ENCODE results near the gene YBEY. TPM values are rescaled to one million over a fixed set of nuclear protein-coding genes. Genes with fewer than 3 reads are reported as not detected.
"Not testable (repeated sequence)": the region's sequence is repeated elsewhere in the genome, so short reads cannot be mapped to it uniquely, and the experiment has no call there.

The YBEY gene
- total RNA-seq, 2 experiments from 2014 or later = 11.5 to 12.5 TPM

DNA sequence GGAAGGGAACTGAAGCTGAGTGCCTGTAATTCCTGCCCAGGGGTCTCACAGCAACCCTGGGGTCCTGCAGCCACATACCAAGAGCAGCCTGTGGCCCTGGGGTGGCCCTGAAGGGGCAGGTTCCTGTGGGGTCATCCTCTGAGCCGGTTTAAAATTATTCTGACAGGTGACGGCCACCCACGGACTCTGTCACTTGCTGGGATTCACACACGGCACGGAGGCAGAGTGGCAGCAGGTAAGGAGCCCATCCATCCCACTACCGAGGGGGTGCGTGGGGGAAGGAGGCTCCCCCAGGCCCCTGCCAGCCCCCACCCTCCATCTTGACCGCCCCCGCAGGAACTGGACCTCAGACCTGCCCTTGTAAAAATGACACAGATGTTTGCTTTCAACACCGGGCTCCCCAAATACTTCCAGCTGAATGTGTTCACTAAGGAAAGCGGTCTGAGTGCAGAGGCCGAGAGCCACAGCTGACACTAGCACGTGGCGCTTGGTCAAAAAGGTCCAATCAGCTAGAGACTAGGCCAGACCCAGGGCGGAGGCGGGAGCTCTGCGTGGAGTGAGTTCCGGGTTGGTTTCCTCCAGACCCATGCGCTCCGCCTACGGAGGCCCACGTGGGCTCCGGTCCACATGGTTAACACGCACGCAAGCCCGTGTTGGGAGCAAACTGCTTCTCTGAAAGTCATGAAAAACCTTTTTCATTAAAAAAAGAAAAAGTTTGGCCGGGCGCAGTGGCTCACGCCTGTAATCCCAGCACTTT, 10.0 kb downstream of the YBEY start:
- Mint-ChIP-seq H3K4me1 (peaks cover 19% of the 10 kb centered on the region), H3K27me3 (no peaks in the 10 kb centered on the region), H3K36me3 (ENCODE audit: low read depth) (peaks cover 35% of the 10 kb centered on the region), H3K9me3 (peaks cover 8% of the 10 kb centered on the region), H3K27ac (peak overlapping the region; percentile 69), H3K4me3 (peak overlapping the region; percentile 14)
- DNase-seq = peak; percentile 47
- ChIA-PET POLR2A (no interaction called here), CTCF (interaction anchor here (0.9 to 1.4 kb wide), 2 partner anchors 42 to 128 kb away, joined by 3 to 4 read pairs; no protein-coding TSS in a partner anchor)

DNA sequence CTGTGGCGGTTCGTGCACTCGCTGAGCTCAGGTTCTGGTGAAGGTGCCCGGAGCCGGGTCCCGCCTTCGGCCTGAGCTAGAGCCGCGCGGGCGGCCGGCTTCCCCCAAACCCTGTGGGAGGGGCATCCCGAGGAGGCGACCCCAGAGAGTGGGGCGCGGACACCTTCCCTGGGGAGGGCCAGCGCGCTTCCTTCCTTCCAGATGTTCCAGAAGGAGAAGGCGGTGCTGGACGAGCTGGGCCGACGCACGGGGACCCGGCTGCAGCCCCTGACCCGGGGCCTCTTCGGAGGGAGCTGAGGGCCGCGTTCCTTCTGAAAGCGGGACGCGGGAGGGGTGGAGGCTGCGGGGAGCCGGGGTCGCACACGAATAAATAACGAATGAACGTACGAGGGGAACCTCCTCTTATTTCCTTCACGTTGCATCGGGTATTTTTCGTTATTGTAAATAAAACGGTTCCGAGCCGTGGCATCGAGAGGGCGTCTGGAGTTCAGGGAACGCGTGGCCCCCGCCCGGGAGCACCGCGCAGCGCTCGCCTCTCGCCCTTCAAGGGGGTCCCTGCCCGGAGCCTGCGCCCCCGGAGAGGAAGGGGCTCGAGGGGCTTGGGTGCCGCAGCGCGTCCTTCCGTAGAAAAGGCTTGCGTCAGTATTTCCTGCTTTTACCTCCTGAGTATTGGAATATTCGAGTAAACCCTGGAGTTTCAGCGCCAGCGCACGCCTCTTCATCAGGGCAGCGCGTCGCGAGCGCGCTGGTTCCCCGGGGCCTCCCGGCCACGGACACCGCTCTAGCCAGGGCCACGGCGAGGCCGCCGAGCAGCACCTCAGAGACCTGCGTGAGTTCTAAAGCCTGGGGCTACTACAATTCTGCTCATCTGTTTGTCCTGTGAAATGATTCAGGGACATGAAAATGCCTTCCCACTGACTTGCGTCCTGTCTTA, 11.5 kb downstream of the YBEY start:
- Mint-ChIP-seq H3K9me3 (no peaks in the 10 kb centered on the region), H3K4me1 (peaks cover 14% of the 10 kb centered on the region), H3K27me3 (no peaks in the 10 kb centered on the region), H3K36me3 (ENCODE audit: low read depth) (peaks cover 27% of the 10 kb centered on the region), H3K27ac (no peak overlapping the region), H3K4me3 (peak overlapping the region; percentile 41)
- POLR2A ChIA-PET = no interaction called here
- no peak for DNase-seq
- CTCF ChIA-PET = interaction anchor here (0.5 to 1.4 kb wide), 3 partner anchors 29 to 154 kb away, joined by 3 to 4 read pairs (median 4); no protein-coding TSS in a partner anchor

DNA sequence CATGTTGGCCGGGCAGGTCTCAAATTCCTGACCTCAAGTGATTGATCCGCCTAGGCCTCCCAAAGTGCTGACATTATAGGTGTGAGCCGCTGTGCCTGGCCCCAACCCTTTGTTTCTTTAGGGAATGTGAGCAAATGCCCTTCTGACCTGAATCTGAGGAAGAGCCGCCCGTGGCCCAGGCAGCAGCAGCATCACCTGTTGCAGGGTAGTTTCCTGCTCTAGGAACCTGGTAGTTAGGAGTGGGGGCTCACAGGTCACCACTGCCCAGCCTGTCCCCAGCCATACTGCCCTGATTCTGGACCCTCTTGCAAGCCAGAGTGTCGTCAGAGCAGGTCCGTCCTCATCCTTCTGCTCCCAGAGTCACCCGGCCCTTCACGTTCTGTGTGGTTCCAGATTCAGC, 13.0 kb downstream of the YBEY start:
- no peaks in the 10 kb centered on the region for H3K27me3 Mint-ChIP-seq
- peaks cover 14% of the 10 kb centered on the region for H3K4me1 Mint-ChIP-seq
- ChIA-PET CTCF (no interaction called here), POLR2A (no interaction called here)
- H3K9me3 Mint-ChIP-seq = no peaks in the 10 kb centered on the region
- H3K27ac Mint-ChIP-seq = no peak overlapping the region
- no peak for DNase-seq
- no peak overlapping the region for H3K4me3 Mint-ChIP-seq
- peaks cover 34% of the 10 kb centered on the region for H3K36me3 Mint-ChIP-seq (ENCODE audit: low read depth)

DNA sequence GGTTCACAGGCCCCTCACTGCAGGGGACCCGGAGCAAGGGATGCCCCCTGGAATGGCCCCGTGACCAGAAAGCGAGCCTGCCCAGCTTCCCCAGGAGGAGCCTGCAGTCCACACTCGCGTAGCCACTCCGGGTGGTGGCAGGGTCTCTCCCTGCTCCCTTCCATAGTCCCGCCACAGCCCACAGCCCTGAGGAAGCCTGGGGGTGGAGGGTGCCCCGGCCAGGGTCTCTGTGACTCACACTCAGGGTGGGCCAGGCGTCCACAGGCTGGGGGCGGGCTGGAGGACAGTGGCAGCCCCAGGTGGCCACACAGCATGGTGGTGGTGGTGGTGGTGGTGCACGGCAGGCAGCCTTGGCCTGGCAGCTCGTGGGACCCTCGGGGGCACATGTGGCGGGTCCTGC, 15.6 kb downstream of the YBEY start:
- no peak overlapping the region for H3K27ac Mint-ChIP-seq
- no peaks in the 10 kb centered on the region for H3K9me3 Mint-ChIP-seq
- H3K36me3 Mint-ChIP-seq (ENCODE audit: low read depth) = peaks cover 46% of the 10 kb centered on the region
- no peaks in the 10 kb centered on the region for H3K27me3 Mint-ChIP-seq
- CTCF ChIA-PET = interaction anchor here (0.8 to 1.8 kb wide), 4 partner anchors 11 to 90 kb away, joined by 3 to 4 read pairs (median 3); no protein-coding TSS in a partner anchor
- no peak overlapping the region for H3K4me3 Mint-ChIP-seq
- DNase-seq = no peak
- peaks cover 5% of the 10 kb centered on the region for H3K4me1 Mint-ChIP-seq
- POLR2A ChIA-PET = no interaction called here

DNA sequence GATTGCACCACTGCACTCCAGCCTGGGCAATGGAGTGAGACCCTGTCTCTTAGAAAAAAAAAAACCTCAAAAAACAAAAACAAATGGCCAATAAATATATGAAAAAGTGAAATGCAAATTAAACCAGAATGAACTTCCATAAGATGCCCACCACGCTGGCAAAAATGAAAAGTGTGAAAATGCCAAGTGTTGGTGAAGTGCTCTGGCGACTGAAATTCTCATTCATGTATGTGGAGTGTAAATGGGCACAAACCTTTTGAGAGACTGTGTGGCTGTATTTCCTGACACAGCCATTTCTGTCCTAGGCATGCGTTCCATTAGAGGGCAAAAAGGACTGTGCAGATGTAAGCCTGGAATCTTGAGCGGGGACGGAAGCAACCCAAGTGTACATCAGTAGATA, 18.3 kb downstream of the YBEY start:
- Mint-ChIP-seq H3K36me3 (ENCODE audit: low read depth) (peaks cover 55% of the 10 kb centered on the region), H3K4me1 (peaks cover 2% of the 10 kb centered on the region), H3K9me3 (no peaks in the 10 kb centered on the region), H3K4me3 (no peak overlapping the region), H3K27me3 (no peaks in the 10 kb centered on the region), H3K27ac (no peak overlapping the region)
- CTCF ChIA-PET = no interaction called here
- DNase-seq = no peak
- POLR2A ChIA-PET = no interaction called here

DNA sequence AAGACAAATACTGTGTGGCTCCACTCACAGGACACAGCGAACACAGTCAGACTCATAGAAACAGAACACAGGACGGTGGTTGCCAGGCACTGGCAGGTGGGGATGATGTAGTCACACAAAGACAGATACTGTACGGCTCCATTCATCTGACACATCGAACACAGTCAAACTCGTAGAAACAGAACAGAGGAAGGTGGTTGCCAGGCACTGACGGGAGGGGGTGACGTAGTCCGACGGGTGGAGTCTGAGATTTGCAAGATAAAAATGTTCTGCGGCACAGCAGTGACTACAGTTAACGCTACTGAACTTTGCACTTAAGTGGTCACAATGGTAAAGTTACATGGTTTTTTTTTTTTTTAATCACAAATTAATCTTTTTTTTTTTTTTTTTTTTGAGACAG, 18.8 kb downstream of the YBEY start:
- no peak for DNase-seq
- CTCF ChIA-PET = no interaction called here
- H3K4me3 Mint-ChIP-seq = no peak overlapping the region
- peaks cover 51% of the 10 kb centered on the region for H3K36me3 Mint-ChIP-seq (ENCODE audit: low read depth)
- POLR2A ChIA-PET = no interaction called here
- H3K27me3 Mint-ChIP-seq = no peaks in the 10 kb centered on the region
- no peaks in the 10 kb centered on the region for H3K9me3 Mint-ChIP-seq
- H3K27ac Mint-ChIP-seq = no peak overlapping the region
- peaks cover 2% of the 10 kb centered on the region for H3K4me1 Mint-ChIP-seq

DNA sequence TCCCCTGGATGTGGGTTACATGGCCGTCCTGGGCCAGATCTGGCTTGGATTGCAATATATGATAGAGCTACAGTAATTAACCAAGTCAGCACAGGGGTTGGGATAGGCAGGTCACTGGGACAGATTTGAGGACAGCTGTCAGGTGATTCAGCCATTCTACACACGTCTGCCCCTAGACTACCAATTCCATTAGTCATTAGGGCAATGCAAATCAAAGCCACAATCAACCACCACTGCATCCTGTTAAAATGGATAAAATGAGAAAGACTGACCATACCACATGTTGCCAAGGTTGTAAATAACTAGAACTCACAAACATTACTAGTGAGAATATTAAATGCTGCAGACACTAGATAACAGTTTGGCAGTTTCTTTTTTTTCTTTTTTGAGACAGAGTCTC, 21.5 kb downstream of the YBEY start:
- Mint-ChIP-seq H3K36me3 (ENCODE audit: low read depth) (peaks cover 49% of the 10 kb centered on the region), H3K9me3 (peaks cover under 1% of the 10 kb centered on the region), H3K4me3 (no peak overlapping the region), H3K27me3 (no peaks in the 10 kb centered on the region), H3K27ac (no peak overlapping the region), H3K4me1 (peaks cover 2% of the 10 kb centered on the region)
- POLR2A ChIA-PET = no interaction called here
- DNase-seq = no peak
- CTCF ChIA-PET = interaction anchor here (1.5 kb wide), 1 partner anchor 31 kb away, joined by 4 read pairs; no protein-coding TSS in a partner anchor

DNA sequence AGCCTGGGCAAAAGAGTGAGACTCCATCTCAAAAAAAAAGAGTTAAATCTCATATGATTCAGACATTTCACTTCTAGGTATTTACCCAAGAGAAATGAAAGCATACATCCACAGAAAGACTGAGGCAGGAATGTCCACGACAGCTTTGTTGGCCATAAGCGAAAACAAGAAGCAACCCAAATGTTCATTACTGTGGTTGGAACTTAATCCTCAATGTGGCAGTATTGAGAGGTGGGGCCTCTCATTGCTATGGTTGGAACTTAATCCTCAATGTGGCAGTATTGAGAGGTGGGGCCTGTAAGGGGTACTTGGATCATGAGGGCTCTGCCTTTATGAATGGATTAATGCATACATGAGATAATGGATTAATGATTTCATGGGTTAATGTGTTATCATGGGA, 22.3 kb downstream of the YBEY start:
- CTCF ChIA-PET = interaction anchor here (0.6 kb wide), 1 partner anchor 191 kb away, joined by 3 read pairs; no protein-coding TSS in a partner anchor
- H3K36me3 Mint-ChIP-seq (ENCODE audit: low read depth) = peaks cover 50% of the 10 kb centered on the region
- peaks cover 2% of the 10 kb centered on the region for H3K4me1 Mint-ChIP-seq
- POLR2A ChIA-PET = no interaction called here
- no peak for DNase-seq
- no peak overlapping the region for H3K27ac Mint-ChIP-seq
- no peaks in the 10 kb centered on the region for H3K27me3 Mint-ChIP-seq
- H3K9me3 Mint-ChIP-seq = peaks cover 3% of the 10 kb centered on the region
- no peak overlapping the region for H3K4me3 Mint-ChIP-seq

DNA sequence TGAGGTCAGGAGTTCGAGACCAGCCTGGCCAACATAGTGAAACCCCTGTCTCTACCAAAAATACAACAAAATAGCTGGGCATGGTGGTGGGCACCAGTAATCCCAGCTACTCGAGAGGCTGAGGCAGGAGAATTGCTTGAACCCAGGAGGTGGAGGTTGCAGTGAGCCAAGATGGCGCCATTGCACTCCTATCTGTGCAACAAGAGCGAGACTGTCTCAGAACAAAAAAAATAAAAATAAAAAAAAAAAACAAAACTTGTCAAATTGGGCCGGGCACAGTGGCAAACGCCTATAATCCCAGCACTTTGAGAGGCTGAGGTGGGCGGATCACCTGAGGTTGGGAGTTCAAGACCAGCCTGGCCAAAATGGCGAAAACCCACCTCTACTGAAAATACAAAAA, 24.1 kb downstream of the YBEY start:
- H3K4me3 Mint-ChIP-seq, H3K27me3 Mint-ChIP-seq, H3K9me3 Mint-ChIP-seq, H3K27ac Mint-ChIP-seq, DNase-seq, CTCF ChIA-PET, H3K4me1 Mint-ChIP-seq, POLR2A ChIA-PET: not testable (repeated sequence)
- peaks cover 46% of the 10 kb centered on the region for H3K36me3 Mint-ChIP-seq (ENCODE audit: low read depth)

DNA sequence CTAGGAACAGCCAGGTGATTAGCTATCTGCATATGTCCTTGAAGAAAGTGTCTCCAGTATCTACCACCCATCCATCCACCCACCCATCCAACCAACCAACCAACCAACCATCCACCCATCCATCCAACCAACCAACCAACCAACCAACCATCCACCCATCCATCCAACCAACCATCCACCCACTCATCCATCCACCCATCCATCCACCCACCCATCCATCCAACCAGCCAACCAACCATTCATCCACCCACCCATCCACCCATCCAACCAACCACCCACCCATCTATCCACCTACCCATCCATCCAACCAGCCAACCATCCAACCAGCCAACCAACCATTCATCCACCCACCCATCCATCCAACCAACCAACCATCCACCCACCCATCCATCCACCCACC, 25.4 kb downstream of the YBEY start:
- no peaks in the 10 kb centered on the region for H3K4me1 Mint-ChIP-seq
- H3K36me3 Mint-ChIP-seq (ENCODE audit: low read depth) = peaks cover 45% of the 10 kb centered on the region
- POLR2A ChIA-PET = no interaction called here
- CTCF ChIA-PET = interaction anchor here (0.5 to 1.0 kb wide), 2 partner anchors 12 to 189 kb away, joined by 3 to 5 read pairs; partner anchors contain the start of gene C21orf58
- no peak overlapping the region for H3K4me3 Mint-ChIP-seq
- no peak for DNase-seq
- no peak overlapping the region for H3K27ac Mint-ChIP-seq
- no peaks in the 10 kb centered on the region for H3K27me3 Mint-ChIP-seq
- peaks cover 3% of the 10 kb centered on the region for H3K9me3 Mint-ChIP-seq

DNA sequence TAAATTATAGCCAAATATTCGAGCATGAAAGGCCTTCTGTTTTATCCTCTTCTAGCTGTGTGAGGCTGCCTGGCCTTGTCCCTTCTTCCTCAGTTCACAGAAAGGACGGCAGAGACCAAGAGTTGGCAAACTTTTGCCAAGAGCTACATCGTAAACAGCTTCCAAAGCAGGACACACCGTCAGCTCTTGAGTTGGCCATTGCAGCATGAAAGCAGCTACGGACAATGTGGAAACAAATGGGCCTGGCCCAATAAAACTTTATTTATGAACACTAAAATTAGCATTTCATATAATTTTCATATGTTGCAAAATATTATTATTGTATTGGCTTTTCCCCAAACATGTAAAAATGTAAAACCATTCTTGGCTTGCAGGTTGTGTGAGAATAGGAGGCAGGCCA, 26.8 kb downstream of the YBEY start:
- CTCF ChIA-PET = interaction anchor here (0.7 to 0.9 kb wide), 2 partner anchors 11 to 12 kb away, joined by 3 to 4 read pairs; a partner anchor contains a TSS
- no peak overlapping the region for H3K27ac Mint-ChIP-seq
- POLR2A ChIA-PET = no interaction called here

DNA sequence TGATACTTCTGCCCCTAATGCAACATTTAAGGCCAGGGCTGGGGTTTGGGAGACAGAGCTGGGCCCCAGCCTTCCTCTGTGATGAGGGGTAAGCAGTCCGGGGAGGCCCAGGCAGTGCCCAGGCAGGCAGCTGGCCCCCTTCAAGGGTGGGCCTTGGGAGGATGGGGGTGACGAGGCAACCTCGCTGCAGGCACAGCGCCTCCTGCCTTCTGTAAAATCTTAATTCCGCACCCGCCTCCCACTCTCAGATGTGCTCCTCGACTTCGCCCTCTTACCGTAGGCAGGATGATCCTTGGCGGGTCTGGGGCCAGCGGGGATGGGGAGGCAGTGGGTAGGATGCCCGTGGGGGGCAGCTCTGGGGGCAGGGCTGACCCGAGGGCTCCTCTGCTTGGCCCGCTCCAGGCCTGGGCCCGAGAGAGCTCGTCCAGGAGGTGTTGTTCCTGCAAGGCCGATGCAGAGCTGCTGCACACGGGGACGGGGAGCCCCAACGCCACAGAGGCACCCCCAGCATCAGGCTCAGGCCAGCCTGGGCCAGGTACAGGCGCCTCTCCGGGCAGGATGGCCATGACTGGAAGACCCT, 28.4 kb downstream of the YBEY start:
- peaks cover 3% of the 10 kb centered on the region for H3K9me3 Mint-ChIP-seq
- POLR2A ChIA-PET = no interaction called here

More for the DNA sequence above, 26.8 kb downstream of the YBEY start:
- H3K36me3 Mint-ChIP-seq (ENCODE audit: low read depth) = peaks cover 34% of the 10 kb centered on the region
- H3K27me3 Mint-ChIP-seq = no peaks in the 10 kb centered on the region
- H3K9me3 Mint-ChIP-seq = peaks cover 3% of the 10 kb centered on the region
- no peak overlapping the region for H3K4me3 Mint-ChIP-seq
- no peaks in the 10 kb centered on the region for H3K4me1 Mint-ChIP-seq
- no peak for DNase-seq

More for the DNA sequence above, 28.4 kb downstream of the YBEY start:
- H3K4me1 Mint-ChIP-seq = peaks cover 7% of the 10 kb centered on the region
- CTCF ChIA-PET = interaction anchor here (0.5 to 0.6 kb wide), 2 partner anchors 165 to 184 kb away, joined by 3 read pairs; no protein-coding TSS in a partner anchor
- no peak overlapping the region for H3K27ac Mint-ChIP-seq
- H3K4me3 Mint-ChIP-seq = no peak overlapping the region
- no peak for DNase-seq
- H3K27me3 Mint-ChIP-seq = no peaks in the 10 kb centered on the region
- peaks cover 30% of the 10 kb centered on the region for H3K36me3 Mint-ChIP-seq (ENCODE audit: low read depth)
